Fibroblast of mammary gland (primary cell): ENCODE results near the gene ALX1.
A peak's percentile ranks its signal among the peaks of the same experiment; 100 is the strongest.

Experiments
- DNase-seq: peaks from one replicate; pipeline ENCODE4 v3.0.0-alpha.2; 2010; ENCODE audit warnings: low read depth
- H3K4me3 ChIP-seq: 2 replicates; pipeline ENCODE4 v1.5.1; 2011; ENCODE audit warnings: low read depth, mild to moderate bottlenecking, low read length, moderate library complexity; ENCODE audit not compliant: control insufficient read depth
- CTCF ChIP-seq: conservative IDR thresholded peaks from 2 replicates; pipeline ENCODE4 v1.5.1; 2011; ENCODE audit warnings: low read depth, low read length, inconsistent platforms; ENCODE audit not compliant: control insufficient read depth, insufficient read depth

ALX1 gene

GRCh38 chr12:85280165-85280983 lies at the start of gene ALX1:
TSS of gene ALX1 (plus strand) at chr12:85280220. CDS start at chr12:85280262, 42 bp downstream.
- H3K4me3 ChIP-seq = peak within 1 kb of the TSS; percentile 40
- DNase-seq = peak; percentile 14
- no peak for TF ChIP-seq CTCF

- DNase-seq = no peak
- TF ChIP-seq CTCF = no peak
- no peak overlapping the region for H3K4me3 ChIP-seq
These were observed 42.7 kb upstream of the ALX1 start for GRCh38 chr12:85237327-85237726.

- no peak overlapping the region for H3K4me3 ChIP-seq
- TF ChIP-seq CTCF = no peak
- DNase-seq = no peak
These were observed 35.5 kb upstream of the ALX1 start for GRCh38 chr12:85244561-85244960.

- no peak for TF ChIP-seq CTCF
- peak; percentile 15 for DNase-seq
- no peak overlapping the region for H3K4me3 ChIP-seq
These were observed 26.2 kb upstream of the ALX1 start for GRCh38 chr12:85253853-85254252.

- DNase-seq = no peak
- H3K4me3 ChIP-seq = no peak overlapping the region
- no peak for TF ChIP-seq CTCF
These were observed 22.3 kb upstream of the ALX1 start for GRCh38 chr12:85257671-85258070.

GRCh38 chr12:85260447-85260846 lies 19.6 kb upstream of the ALX1 start:
- H3K4me3 ChIP-seq = no peak overlapping the region
- TF ChIP-seq CTCF = no peak
- DNase-seq = no peak
